ENCODE measurements around the gene CDK5RAP1.
"Not testable (repeated sequence)": the region's sequence is repeated elsewhere in the genome, so short reads cannot be mapped to it uniquely, and the experiment has no call there.

The CDK5RAP1 gene

GRCh38 chr20:33443006-33443511, 41.7 kb upstream of the CDK5RAP1 start:
- TF ChIP-seq, protein P1, sequence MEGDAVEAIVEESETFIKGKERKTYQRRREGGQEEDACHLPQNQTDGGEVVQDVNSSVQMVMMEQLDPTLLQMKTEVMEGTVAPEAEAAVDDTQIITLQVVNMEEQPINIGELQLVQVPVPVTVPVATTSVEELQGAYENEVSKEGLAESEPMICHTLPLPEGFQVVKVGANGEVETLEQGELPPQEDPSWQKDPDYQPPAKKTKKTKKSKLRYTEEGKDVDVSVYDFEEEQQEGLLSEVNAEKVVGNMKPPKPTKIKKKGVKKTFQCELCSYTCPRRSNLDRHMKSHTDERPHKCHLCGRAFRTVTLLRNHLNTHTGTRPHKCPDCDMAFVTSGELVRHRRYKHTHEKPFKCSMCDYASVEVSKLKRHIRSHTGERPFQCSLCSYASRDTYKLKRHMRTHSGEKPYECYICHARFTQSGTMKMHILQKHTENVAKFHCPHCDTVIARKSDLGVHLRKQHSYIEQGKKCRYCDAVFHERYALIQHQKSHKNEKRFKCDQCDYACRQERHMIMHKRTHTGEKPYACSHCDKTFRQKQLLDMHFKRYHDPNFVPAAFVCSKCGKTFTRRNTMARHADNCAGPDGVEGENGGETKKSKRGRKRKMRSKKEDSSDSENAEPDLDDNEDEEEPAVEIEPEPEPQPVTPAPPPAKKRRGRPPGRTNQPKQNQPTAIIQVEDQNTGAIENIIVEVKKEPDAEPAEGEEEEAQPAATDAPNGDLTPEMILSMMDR (IDR thresholded peaks at IDR 0.05; ENCODE audit: control extremely low read depth, extremely low read depth, low read depth, missing control alignments) = no peak
- no peak for DNase-seq (ENCODE audit: extremely low spot score)
- CTCF ChIA-PET = interaction anchor here (0.8 to 1.7 kb wide), 6 partner anchors 11 to 225 kb away, joined by 3 to 8 read pairs (median 5); no protein-coding TSS in a partner anchor
- POLR2A ChIA-PET = interaction anchor here (0.6 kb wide), 1 partner anchor 47 kb away, joined by 4 read pairs; the partner anchor contains the start of gene CBFA2T2

DNA sequence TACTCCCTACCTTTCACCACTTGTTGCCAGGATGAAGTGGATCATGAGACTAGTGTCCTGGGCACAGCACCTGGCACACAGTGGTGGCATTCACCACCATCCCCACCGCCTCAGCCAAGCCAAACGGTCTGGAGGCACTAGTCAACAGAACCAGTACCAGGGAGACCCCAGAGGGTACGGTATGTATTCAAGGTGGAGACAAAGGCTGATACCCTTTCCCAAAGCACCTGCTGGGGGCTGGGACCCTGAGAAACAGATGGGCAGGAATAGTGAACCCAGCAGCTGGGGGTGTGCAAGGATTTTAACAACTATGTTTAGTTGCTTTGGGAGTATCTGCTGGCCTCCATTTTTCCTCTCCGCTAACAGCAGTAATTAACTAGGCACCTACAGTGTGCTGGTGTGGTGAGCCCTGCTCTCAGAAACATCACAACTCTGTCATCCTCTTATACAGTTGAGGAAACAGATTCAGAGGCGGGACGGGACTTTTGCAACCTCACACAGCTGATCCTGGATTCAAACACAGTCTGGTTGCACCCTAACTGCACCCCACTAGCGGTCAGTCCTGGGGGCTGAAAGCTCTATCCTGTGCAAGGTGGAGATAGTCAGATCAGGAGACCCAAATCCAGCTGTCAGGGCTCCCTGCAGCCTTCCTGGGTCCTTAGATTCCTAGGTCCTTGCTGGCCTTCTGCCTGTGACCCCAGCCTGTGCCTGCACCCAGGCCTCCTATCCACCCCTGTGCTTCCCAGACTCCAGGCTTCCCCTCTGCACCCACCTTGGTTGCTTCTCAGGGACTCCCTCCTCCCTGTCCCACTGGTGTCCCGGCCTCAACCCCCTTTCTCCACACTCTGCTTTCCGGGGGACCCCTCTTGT, 41.1 kb upstream of the CDK5RAP1 start:
- TF ChIP-seq, protein P1 (IDR thresholded peaks at IDR 0.05; ENCODE audit: control extremely low read depth, extremely low read depth, low read depth, missing control alignments) = no peak

DNA sequence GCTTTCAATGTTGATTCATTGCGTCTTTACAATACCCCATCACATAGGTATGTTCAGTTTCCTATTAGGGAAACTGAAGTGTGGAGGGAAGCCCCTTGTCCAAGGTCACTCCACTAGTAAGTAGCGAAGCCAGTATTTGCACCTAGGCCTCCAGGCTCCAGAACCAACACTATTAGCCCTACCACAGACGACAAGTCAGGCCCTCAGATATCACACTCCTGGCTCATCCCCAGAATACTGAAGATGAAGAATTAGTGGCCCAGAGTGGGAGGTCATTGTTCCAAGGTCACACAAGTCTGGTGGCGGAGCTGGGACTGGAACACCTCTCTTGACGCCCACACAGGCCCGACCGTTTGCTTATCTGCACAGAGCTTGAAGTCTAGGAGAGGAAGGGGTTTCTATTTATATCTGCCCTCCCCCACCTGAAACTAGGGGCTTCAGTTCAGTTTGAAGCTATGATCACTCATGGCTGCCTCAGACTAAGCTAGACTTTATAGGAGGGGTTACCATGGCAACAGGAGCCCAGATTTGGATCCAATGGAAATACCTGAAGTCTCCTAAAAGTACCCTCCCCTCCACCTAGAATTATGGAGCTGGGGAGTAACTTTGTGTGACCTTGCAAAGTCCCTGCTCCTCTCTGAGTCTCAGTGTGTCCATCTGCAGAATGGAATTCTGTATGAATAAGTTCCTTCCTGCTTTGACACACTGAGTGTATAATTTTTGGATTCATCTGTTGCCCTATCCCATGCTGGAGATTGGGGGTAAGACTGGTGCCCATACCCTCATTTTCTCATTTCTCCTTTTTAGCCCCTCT, 40.0 kb upstream of the CDK5RAP1 start:
- TF ChIP-seq, protein P1 (IDR thresholded peaks at IDR 0.05; ENCODE audit: control extremely low read depth, extremely low read depth, low read depth, missing control alignments) = no peak
- ChIA-PET POLR2A (no interaction called here), CTCF (interaction anchor here (0.8 to 1.0 kb wide), 2 partner anchors 10 to 226 kb away, joined by 3 read pairs; no protein-coding TSS in a partner anchor)
- no peak for DNase-seq (ENCODE audit: extremely low spot score)

More for the DNA sequence above, 41.1 kb upstream of the CDK5RAP1 start:
- ChIA-PET CTCF (interaction anchor here (0.8 to 1.7 kb wide), 3 partner anchors 11 to 34 kb away, joined by 3 to 8 read pairs (median 5); no protein-coding TSS in a partner anchor), POLR2A (no interaction called here)
- no peak for DNase-seq (ENCODE audit: extremely low spot score)

GRCh38 chr20:33440562-33440961, 39.2 kb upstream of the CDK5RAP1 start:
- DNase-seq (ENCODE audit: extremely low spot score); POLR2A ChIA-PET: not testable (repeated sequence)
- CTCF ChIA-PET = interaction anchor here (1.0 kb wide), 1 partner anchor 227 kb away, joined by 3 read pairs; no protein-coding TSS in a partner anchor

DNA sequence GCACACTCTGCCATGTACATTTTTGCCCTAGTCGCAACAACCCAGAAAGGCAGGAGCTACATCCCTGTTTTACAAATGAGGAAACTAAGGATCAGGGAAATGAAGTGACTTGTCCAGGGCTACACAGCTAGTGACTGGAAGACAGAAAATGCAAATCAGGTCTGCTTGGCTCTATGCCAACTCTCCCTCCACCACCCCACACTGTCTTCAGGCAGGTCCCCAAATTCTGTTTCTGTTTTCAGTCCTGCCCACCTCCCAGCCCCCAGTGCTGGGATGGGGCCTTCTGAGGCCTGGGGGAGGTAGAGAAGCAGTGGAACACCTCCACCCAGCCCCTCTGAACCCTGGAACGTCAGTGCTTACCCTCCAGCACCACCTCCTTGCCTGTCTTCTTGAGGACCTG, 37.2 kb upstream of the CDK5RAP1 start:
- no peak for DNase-seq (ENCODE audit: extremely low spot score)
- CTCF ChIA-PET = interaction anchor here (1.1 kb wide), 1 partner anchor 229 kb away, joined by 3 read pairs; the partner anchor contains the start of gene ACTL10
- TF ChIP-seq, protein P1 (IDR thresholded peaks at IDR 0.05; ENCODE audit: control extremely low read depth, extremely low read depth, low read depth, missing control alignments) = no peak
- POLR2A ChIA-PET = no interaction called here

DNA sequence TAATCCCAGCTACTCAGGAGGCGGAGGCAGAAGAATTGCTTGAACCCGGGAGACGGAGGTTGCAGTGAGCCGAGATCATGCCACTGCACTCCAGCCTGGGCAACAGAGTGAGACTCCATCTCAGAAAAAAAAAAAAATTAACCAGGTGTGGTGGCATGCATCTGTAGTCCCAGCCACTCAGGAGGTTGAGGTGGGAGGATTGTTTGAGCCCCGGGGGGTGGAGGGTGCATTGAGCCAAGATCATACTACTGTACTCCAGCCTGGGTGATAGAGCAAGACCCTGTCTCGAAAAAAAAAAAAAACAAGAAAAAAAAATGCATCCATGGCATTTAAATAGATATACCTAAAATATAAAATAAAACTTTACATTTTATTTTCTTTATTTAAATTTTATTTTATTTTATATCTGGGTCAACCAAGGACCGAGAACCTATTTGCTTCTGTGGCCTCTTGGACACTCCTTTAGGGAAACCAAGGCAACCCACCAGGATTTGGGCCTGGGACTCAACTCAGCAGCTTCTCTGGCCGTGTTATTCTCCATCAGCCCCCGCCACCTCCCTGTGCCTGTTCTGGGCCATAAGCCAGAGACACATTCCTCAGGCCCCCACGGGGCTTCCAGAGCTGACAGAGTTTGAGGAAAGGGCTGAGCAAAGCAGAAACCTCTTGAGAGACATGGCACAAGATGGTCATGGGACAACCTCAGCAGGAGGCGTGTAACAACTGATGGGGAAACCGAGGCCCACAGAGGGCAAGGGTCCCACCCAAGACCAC, 36.0 kb upstream of the CDK5RAP1 start:
- no peak for DNase-seq (ENCODE audit: extremely low spot score)
- POLR2A ChIA-PET = no interaction called here
- CTCF ChIA-PET = no interaction called here
- TF ChIP-seq, protein P1 (IDR thresholded peaks at IDR 0.05; ENCODE audit: control extremely low read depth, extremely low read depth, low read depth, missing control alignments) = no peak

All from GM10248 (cell line).